A549 (cell line): ENCODE results near the gene TRABD2B. TPM values are rescaled to one million over a fixed set of nuclear protein-coding genes. Genes with fewer than 3 reads are reported as not detected.

Experiments
- ATAC-seq, 2 experiments: fragments of 200-7000 bp in 1 of 2; fragments of >200 bp in 1 of 2; cut with Nextera tagmentation in 1 of 2; cut with Tn5 transposase in 1 of 2; 3 replicates each; pipeline versions ENCODE4 v1.8.0 to v1.9.1; 2018 to 2020; ENCODE audit warnings: mild to moderate bottlenecking in 1 of 2, moderate library complexity in 1 of 2
- CTCF ChIA-PET: fragments of 300-600 bp; sonication (Branson Sonifier 250); formaldehyde crosslinking; extraction: SDS; loops from one replicate; lab custom pipeline; 2021; ENCODE audit warnings: antibody characterized with exemption, inconsistent platforms; lab: Yijun Ruan, JAX
- POLR2A ChIA-PET: fragments of 350-600 bp; formaldehyde crosslinking; extraction: SDS; loops from one replicate; lab custom pipeline; 2021; ENCODE audit warnings: antibody characterized with exemption, inconsistent platforms; lab: Yijun Ruan, JAX
- DNase-seq, 2 experiments: peaks; one replicate each; pipeline versions ENCODE4 v3.0.0 to v3.0.0-alpha.2; 2011 to 2016; ENCODE audit warnings: low read depth in 1 of 2, low spot score in 1 of 2
- FAIRE-seq: peaks from 2 replicates; lab custom pipeline; 2011; peaks lifted over from hg19 to GRCh38; lab: Jason Lieb, UNC
- H3K27ac ChIP-seq, 2 experiments: fragments of >200 bp; sonication (Bioruptor Twin); formaldehyde crosslinking; 3 replicates each; pipeline ENCODE4 v1.5.1; 2016 to 2017
- H3K4me1 ChIP-seq: fragments of >200 bp; sonication (Bioruptor Twin); formaldehyde crosslinking; 3 replicates; pipeline ENCODE4 v1.6.1; 2016
- H3K4me2 ChIP-seq: fragments of >200 bp; sonication (Bioruptor Twin); formaldehyde crosslinking; 3 replicates; pipeline ENCODE4 v1.6.1; 2016
- H3K4me3 ChIP-seq: fragments of >200 bp; sonication (Bioruptor Twin); formaldehyde crosslinking; 3 replicates; pipeline ENCODE4 v1.5.1; 2016
- H3K9me3 ChIP-seq: fragments of >200 bp; sonication (Bioruptor Twin); formaldehyde crosslinking; 3 replicates; pipeline ENCODE4 v1.6.1; 2016
- BHLHE40 ChIP-seq: IDR thresholded peaks from 2 replicates; pipeline ENCODE4 v1.6.1; 2012; ENCODE audit warnings: low read depth, low read length, inconsistent platforms
- CBX2 ChIP-seq: fragments of 200-600 bp; sonication (generic); IDR thresholded peaks from 2 replicates; pipeline ENCODE4 v1.6.1; 2016; ENCODE audit warnings: low read depth, mild to moderate bottlenecking, borderline replicate concordance
- CHD2 ChIP-seq: fragments of 150-350 bp; IDR thresholded peaks from 2 replicates; pipeline ENCODE4 v1.6.1; 2014; ENCODE audit warnings: low read length; ENCODE audit not compliant: partially characterized antibody
- E2F6 ChIP-seq: IDR thresholded peaks from 2 replicates; pipeline ENCODE4 v1.6.1; 2012; ENCODE audit warnings: low read depth, borderline replicate concordance
- FOXS1 ChIP-seq: fragments of 250-450 bp; sonication (Bioruptor Pico); IDR thresholded peaks from 2 replicates; pipeline ENCODE4 v1.5.0; 2020; ENCODE audit warnings: mild to moderate bottlenecking, moderate library complexity
- HDAC2 ChIP-seq: fragments of 200-600 bp; sonication (generic); IDR thresholded peaks from 2 replicates; pipeline ENCODE4 v1.6.1; 2016
- HOXB5 ChIP-seq: fragments of 250-450 bp; sonication (Bioruptor Pico); IDR thresholded peaks from 2 replicates; pipeline ENCODE4 v1.5.0; 2020; ENCODE audit warnings: mild to moderate bottlenecking, moderate library complexity
- JUNB ChIP-seq: fragments of >200 bp; sonication (Bioruptor Twin); formaldehyde crosslinking; IDR thresholded peaks from 2 replicates; pipeline ENCODE4 v1.6.1; 2016
- KDM5A ChIP-seq: fragments of 200-600 bp; sonication (generic); IDR thresholded peaks from 2 replicates; pipeline ENCODE4 v1.6.1; 2016; ENCODE audit warnings: antibody characterized with exemption, mild to moderate bottlenecking
- MAZ ChIP-seq: fragments of 150-350 bp; IDR thresholded peaks from 2 replicates; pipeline ENCODE4 v1.6.1; 2014; ENCODE audit warnings: antibody characterized with exemption, low read depth, low read length, borderline replicate concordance
- MYC ChIP-seq: IDR thresholded peaks from 2 replicates; pipeline ENCODE4 v1.6.1; 2012; ENCODE audit warnings: mild to moderate bottlenecking, inconsistent platforms, low read length, improper control_type of control experiment, borderline replicate concordance
- NPAS2 ChIP-seq: fragments of 250-450 bp; sonication (Bioruptor Pico); IDR thresholded peaks from 2 replicates; pipeline ENCODE4 v1.8.0; 2022; ENCODE audit warnings: mild to moderate bottlenecking, moderate library complexity, borderline replicate concordance
- POLR2AphosphoS2 ChIP-seq: conservative IDR thresholded peaks from 2 replicates; pipeline ENCODE4 v1.6.1; 2012; ENCODE audit warnings: low read length, improper control_type of control experiment, inconsistent platforms
- RAD21 ChIP-seq, 2 experiments: fragments of >200 bp in 1 of 2; sonication (Bioruptor Twin) in 1 of 2; formaldehyde crosslinking in 1 of 2; IDR thresholded peaks in 1 of 2; conservative IDR thresholded peaks in 1 of 2; 2 replicates in 1 of 2; 3 replicates in 1 of 2; pipeline ENCODE4 v1.6.1; 2012 to 2018; ENCODE audit warnings: inconsistent platforms in 1 of 2
- RNF2 ChIP-seq: fragments of 200-600 bp; sonication (generic); IDR thresholded peaks from 2 replicates; pipeline ENCODE4 v1.6.1; 2016; ENCODE audit warnings: low read depth, mild to moderate bottlenecking, antibody characterized with exemption, moderate library complexity, borderline replicate concordance
- SREBF2 ChIP-seq: fragments of 450-650 bp; IDR thresholded peaks from 2 replicates; pipeline ENCODE4 v1.6.1; 2014; ENCODE audit warnings: mild to moderate bottlenecking, moderate library complexity
- TFCP2L1 ChIP-seq: fragments of 250-450 bp; sonication (Bioruptor Pico); IDR thresholded peaks from 2 replicates; pipeline ENCODE4 v1.5.0; 2021; ENCODE audit warnings: mild to moderate bottlenecking
- ZC3H11A ChIP-seq: fragments of 450-650 bp; IDR thresholded peaks from 2 replicates; pipeline ENCODE4 v1.6.1; 2014; ENCODE audit warnings: antibody characterized with exemption, mild to moderate bottlenecking
- ZFP36 ChIP-seq: fragments of 450-650 bp; IDR thresholded peaks from 2 replicates; pipeline ENCODE4 v1.6.1; 2014; ENCODE audit warnings: borderline replicate concordance; ENCODE audit not compliant: partially characterized antibody
- WGBS: methylation state at CpG from one replicate; pipeline ENCODE4 v1.1.6; 2017; ENCODE audit errors: missing lambda C conversion rate; 5-methylcytosine and 5-hydroxymethylcytosine counted together
- polyA plus RNA-seq, 4 experiments: library from polyadenylated mRNA; depleted of rRNA in 3 of 4; stranded (reverse); fragments of >200 nt; fragmentation: RNase III in 1 of 4; extraction: RNeasy Plus Mini Kit Qiagen cat#74134 plus additional on column Dnase treatment in 1 of 4; gene quantifications; 2 replicates in 3 of 4; 3 replicates in 1 of 4; pipeline ENCODE4 v1.2.3, GENCODE V29; 2011 to 2017
- TF ChIP-seq, protein P1 (sequence below): fragments of >200 bp; sonication (Bioruptor Twin); formaldehyde crosslinking; IDR thresholded peaks from 3 replicates; pipeline ENCODE4 v1.6.1; 2016
- TF ChIP-seq, protein P2 (sequence below): fragments of >200 bp; sonication (Bioruptor Twin); formaldehyde crosslinking; IDR thresholded peaks from 3 replicates; pipeline ENCODE4 v1.5.1; 2016
- TF ChIP-seq, protein P3 (sequence below): IDR thresholded peaks from 2 replicates; pipeline ENCODE4 v1.6.1; 2012
- TF ChIP-seq, protein P4 (sequence below): IDR thresholded peaks from 2 replicates; pipeline ENCODE4 v1.6.1; 2012
- TF ChIP-seq, protein P5 (sequence below): fragments of 200-600 bp; sonication (generic); IDR thresholded peaks from 2 replicates; pipeline ENCODE4 v1.6.1; 2016; ENCODE audit warnings: antibody characterized with exemption, mild to moderate bottlenecking, moderate library complexity

TRABD2B gene
- polyA plus RNA-seq, 2 of the 4 experiments (the other 2 are of a cell fraction), result 0.04 to 0.21 TPM

DNA sequence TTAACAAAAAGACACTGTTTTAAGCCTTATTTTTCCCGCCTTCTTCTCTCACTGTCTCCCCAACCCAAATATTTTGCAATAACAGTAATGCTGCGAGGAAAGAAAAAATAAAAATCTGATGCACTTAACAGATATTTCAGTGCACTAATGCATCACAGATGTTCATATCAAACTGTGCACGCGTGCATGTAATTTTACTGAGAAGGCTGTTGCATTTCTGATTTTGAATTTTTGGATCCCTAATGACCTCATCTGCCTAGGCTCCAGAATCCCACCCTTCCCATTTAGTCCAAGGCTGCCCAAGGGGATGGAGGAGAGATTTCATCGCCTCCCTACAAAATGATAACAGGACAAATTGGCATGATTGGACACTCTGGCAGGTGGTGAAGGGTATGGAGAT, 5.5 kb downstream of the TRABD2B start:
- Histone ChIP-seq H3K27ac (no peak overlapping the region), H3K4me2 (no peak overlapping the region), H3K4me1 (no peaks in the 10 kb centered on the region), H3K9me3 (no peaks in the 10 kb centered on the region), H3K4me3 (no peak overlapping the region)
- POLR2A ChIA-PET, result no interaction called here
- no peak for TF ChIP-seq RAD21 (conservative IDR thresholded peaks at IDR 0.05 in 1 of 2, IDR thresholded peaks at IDR 0.05 in 1 of 2)
- no peak for TF ChIP-seq ZFP36
- TF ChIP-seq JUNB, result no peak
- TF ChIP-seq, protein P1, sequence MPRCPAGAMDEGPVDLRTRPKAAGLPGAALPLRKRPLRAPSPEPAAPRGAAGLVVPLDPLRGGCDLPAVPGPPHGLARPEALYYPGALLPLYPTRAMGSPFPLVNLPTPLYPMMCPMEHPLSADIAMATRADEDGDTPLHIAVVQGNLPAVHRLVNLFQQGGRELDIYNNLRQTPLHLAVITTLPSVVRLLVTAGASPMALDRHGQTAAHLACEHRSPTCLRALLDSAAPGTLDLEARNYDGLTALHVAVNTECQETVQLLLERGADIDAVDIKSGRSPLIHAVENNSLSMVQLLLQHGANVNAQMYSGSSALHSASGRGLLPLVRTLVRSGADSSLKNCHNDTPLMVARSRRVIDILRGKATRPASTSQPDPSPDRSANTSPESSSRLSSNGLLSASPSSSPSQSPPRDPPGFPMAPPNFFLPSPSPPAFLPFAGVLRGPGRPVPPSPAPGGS, result no peak
- no peak for TF ChIP-seq HDAC2
- CTCF ChIA-PET, result no interaction called here
- ATAC-seq, result no peak
- FAIRE-seq, result no peak
- 78% methylated on average over 5 of the region's 5 CpGs for WGBS
- DNase-seq, result no peak

DNA sequence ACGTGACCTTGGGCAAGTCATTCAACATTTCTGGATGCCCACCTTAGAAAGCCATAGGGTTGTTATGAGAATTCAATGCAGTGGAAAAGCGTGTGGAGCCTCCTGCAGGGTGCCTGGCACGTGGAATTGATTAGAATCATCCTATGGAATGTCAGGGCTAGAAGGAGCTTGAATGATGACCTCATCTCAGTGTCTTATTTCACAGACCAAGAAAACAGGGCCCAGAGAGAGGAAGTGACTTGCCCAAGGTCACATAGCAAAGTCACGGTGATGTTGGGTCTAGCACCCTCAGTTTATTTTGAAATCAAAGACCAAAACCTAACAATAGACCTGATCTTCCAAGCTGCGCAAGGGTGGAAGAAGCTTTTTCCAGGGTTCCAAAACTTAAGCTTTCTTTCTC, 6.0 kb downstream of the TRABD2B start:
- FAIRE-seq (no peak), ATAC-seq (no peak), DNase-seq (no peak)
- Histone ChIP-seq H3K4me2 (no peak overlapping the region), H3K4me3 (no peak overlapping the region), H3K27ac (no peak overlapping the region), H3K9me3 (no peaks in the 10 kb centered on the region), H3K4me1 (no peaks in the 10 kb centered on the region)
- 26% methylated on average over 5 of the region's 5 CpGs for WGBS
- CTCF ChIA-PET, result no interaction called here
- POLR2A ChIA-PET, result no interaction called here
- no peak for TF ChIP-seq MAZ
- no peak for TF ChIP-seq POLR2AphosphoS2
- TF ChIP-seq RNF2, result no peak

GRCh38 chr1:47990286-47990685, 6.9 kb downstream of the TRABD2B start:
- ChIA-PET CTCF (no interaction called here), POLR2A (no interaction called here)
- 67% methylated on average over 3 of the region's 4 CpGs for WGBS
- Histone ChIP-seq H3K27ac (no peak overlapping the region), H3K4me1 (no peaks in the 10 kb centered on the region), H3K4me3 (no peak overlapping the region), H3K4me2 (no peak overlapping the region), H3K9me3 (no peaks in the 10 kb centered on the region)
- ATAC-seq (no peak), DNase-seq (no peak), FAIRE-seq (no peak)
- TF ChIP-seq, protein P1, result no peak
- TF ChIP-seq ZC3H11A (no peak), BHLHE40 (no peak), SREBF2 (no peak), CHD2 (no peak), E2F6 (no peak), HOXB5 (CRISPR knock-in tag) (no peak), NPAS2 (CRISPR knock-in tag) (no peak), MYC (no peak), MAZ (no peak), TFCP2L1 (CRISPR knock-in tag) (no peak), POLR2AphosphoS2 (no peak), KDM5A (no peak), FOXS1 (no peak), CBX2 (no peak)
- TF ChIP-seq, protein P2, sequence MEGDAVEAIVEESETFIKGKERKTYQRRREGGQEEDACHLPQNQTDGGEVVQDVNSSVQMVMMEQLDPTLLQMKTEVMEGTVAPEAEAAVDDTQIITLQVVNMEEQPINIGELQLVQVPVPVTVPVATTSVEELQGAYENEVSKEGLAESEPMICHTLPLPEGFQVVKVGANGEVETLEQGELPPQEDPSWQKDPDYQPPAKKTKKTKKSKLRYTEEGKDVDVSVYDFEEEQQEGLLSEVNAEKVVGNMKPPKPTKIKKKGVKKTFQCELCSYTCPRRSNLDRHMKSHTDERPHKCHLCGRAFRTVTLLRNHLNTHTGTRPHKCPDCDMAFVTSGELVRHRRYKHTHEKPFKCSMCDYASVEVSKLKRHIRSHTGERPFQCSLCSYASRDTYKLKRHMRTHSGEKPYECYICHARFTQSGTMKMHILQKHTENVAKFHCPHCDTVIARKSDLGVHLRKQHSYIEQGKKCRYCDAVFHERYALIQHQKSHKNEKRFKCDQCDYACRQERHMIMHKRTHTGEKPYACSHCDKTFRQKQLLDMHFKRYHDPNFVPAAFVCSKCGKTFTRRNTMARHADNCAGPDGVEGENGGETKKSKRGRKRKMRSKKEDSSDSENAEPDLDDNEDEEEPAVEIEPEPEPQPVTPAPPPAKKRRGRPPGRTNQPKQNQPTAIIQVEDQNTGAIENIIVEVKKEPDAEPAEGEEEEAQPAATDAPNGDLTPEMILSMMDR, result no peak
- TF ChIP-seq, protein P3, sequence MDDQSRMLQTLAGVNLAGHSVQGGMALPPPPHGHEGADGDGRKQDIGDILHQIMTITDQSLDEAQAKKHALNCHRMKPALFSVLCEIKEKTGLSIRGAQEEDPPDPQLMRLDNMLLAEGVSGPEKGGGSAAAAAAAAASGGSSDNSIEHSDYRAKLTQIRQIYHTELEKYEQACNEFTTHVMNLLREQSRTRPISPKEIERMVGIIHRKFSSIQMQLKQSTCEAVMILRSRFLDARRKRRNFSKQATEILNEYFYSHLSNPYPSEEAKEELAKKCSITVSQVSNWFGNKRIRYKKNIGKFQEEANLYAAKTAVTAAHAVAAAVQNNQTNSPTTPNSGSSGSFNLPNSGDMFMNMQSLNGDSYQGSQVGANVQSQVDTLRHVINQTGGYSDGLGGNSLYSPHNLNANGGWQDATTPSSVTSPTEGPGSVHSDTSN, result no peak
- TF ChIP-seq, protein P4, sequence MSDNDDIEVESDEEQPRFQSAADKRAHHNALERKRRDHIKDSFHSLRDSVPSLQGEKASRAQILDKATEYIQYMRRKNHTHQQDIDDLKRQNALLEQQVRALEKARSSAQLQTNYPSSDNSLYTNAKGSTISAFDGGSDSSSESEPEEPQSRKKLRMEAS, result no peak
- TF ChIP-seq, protein P5, sequence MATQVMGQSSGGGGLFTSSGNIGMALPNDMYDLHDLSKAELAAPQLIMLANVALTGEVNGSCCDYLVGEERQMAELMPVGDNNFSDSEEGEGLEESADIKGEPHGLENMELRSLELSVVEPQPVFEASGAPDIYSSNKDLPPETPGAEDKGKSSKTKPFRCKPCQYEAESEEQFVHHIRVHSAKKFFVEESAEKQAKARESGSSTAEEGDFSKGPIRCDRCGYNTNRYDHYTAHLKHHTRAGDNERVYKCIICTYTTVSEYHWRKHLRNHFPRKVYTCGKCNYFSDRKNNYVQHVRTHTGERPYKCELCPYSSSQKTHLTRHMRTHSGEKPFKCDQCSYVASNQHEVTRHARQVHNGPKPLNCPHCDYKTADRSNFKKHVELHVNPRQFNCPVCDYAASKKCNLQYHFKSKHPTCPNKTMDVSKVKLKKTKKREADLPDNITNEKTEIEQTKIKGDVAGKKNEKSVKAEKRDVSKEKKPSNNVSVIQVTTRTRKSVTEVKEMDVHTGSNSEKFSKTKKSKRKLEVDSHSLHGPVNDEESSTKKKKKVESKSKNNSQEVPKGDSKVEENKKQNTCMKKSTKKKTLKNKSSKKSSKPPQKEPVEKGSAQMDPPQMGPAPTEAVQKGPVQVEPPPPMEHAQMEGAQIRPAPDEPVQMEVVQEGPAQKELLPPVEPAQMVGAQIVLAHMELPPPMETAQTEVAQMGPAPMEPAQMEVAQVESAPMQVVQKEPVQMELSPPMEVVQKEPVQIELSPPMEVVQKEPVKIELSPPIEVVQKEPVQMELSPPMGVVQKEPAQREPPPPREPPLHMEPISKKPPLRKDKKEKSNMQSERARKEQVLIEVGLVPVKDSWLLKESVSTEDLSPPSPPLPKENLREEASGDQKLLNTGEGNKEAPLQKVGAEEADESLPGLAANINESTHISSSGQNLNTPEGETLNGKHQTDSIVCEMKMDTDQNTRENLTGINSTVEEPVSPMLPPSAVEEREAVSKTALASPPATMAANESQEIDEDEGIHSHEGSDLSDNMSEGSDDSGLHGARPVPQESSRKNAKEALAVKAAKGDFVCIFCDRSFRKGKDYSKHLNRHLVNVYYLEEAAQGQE, result no peak
